Measurements from ENCODE around the gene SLC6A13. TPM values are rescaled to one million over a fixed set of nuclear protein-coding genes. Genes with fewer than 3 reads are reported as not detected.

Gene SLC6A13
- total and polyA plus RNA-seq, 2 donors (not counting 3 experiments of a cell fraction or from before 2014, with no cell fraction given): 0.14 TPM; not detected in 1

GRCh38 chr12:207804-208203 is 54.8 kb downstream of the SLC6A13 start:
- CTCF ChIA-PET: no interaction called here
- TF ChIP-seq MAX (IDR thresholded peaks at IDR 0.05; ENCODE audit: insufficient read depth, insufficient read length) (no peak), POLR2A (IDR thresholded peaks at IDR 0.05; ENCODE audit: low read depth, low read length) (no peak), FOS (IDR thresholded peaks at IDR 0.05; ENCODE audit: borderline replicate concordance, insufficient read depth, low read length) (no peak), MYC (IDR thresholded peaks at IDR 0.05; ENCODE audit: low read depth, low read length) (no peak), POLR2AphosphoS5 (IDR thresholded peaks at IDR 0.05; ENCODE audit: insufficient read depth, low read depth, low read length) (no peak)
- Histone ChIP-seq H3K4me3 (replicated peaks in 1 of 3; ENCODE audit: insufficient read depth in 1 of 3, low read depth in 1 of 3, low read length in 3 of 3) (no peak overlapping the region), H3K4me1 (ENCODE audit: control insufficient read depth, extremely low read depth, insufficient read depth, low read length) (no peaks in the 10 kb centered on the region), H3K36me3 (ENCODE audit: control insufficient read depth in 2 of 2, extremely low read depth in 1 of 2, insufficient read depth in 2 of 2, low read length in 2 of 2) (no peaks in the 10 kb centered on the region), H3K4me2 (ENCODE audit: insufficient read depth, low read length) (no peak overlapping the region), H4K20me1 (replicated peaks; ENCODE audit: control insufficient read depth, extremely low read depth, insufficient read depth, low read length) (no peaks in the 10 kb centered on the region), H3K27me3 (ENCODE audit: control insufficient read depth in 2 of 2, insufficient read depth in 2 of 2, low read length in 2 of 2) (peaks cover 4 to 9% of the 10 kb centered on the region in 2 experiments), H3K27ac (ENCODE audit: insufficient read depth, low read depth, low read length) (no peak overlapping the region), H2AFZ (ENCODE audit: low read depth, low read length) (no peak overlapping the region), H3K9me1 (replicated peaks; ENCODE audit: control insufficient read depth, extremely low read depth, insufficient read depth, low read length) (no peaks in the 10 kb centered on the region), H3K79me2 (ENCODE audit: control insufficient read depth, insufficient read depth, low read length) (no peaks in the 10 kb centered on the region), H3K9me3 (replicated peaks; ENCODE audit: control insufficient read depth, insufficient read depth, low read length) (no peaks in the 10 kb centered on the region), H3K9ac (replicated peaks; ENCODE audit: extremely low read depth, insufficient read depth, low read length) (no peak overlapping the region)
- POLR2A ChIA-PET: no interaction called here
- intact Hi-C loops (cut with micrococcal nuclease) (no loop called here), dilution Hi-C loops (cut with MboI; ENCODE audit: extremely low pct_ligation_motif_present, low sequenced_read_pairs) (no loop called here)
- FAIRE-seq (no peak), DNase-seq (ENCODE audit: low read depth, low spot score) (no peak)
- no TSS peak for BruUV-seq (replicated peaks)

GRCh38 chr12:206746-207440 is 55.7 kb downstream of the SLC6A13 start:
- DNase-seq (ENCODE audit: low read depth, low spot score): no peak
- dilution Hi-C loops (cut with MboI; ENCODE audit: extremely low pct_ligation_motif_present, low sequenced_read_pairs): no loop called here
- Histone ChIP-seq H3K4me3 (replicated peaks in 1 of 3; ENCODE audit: insufficient read depth in 1 of 3, low read depth in 1 of 3, low read length in 3 of 3) (no peak overlapping the region), H3K9me1 (replicated peaks; ENCODE audit: control insufficient read depth, extremely low read depth, insufficient read depth, low read length) (no peaks in the 10 kb centered on the region), H3K27me3 (ENCODE audit: control insufficient read depth in 2 of 2, insufficient read depth in 2 of 2, low read length in 2 of 2) (peaks cover 9 to 18% of the 10 kb centered on the region in 2 experiments), H3K36me3 (ENCODE audit: control insufficient read depth in 2 of 2, extremely low read depth in 1 of 2, insufficient read depth in 2 of 2, low read length in 2 of 2) (no peaks in the 10 kb centered on the region), H4K20me1 (replicated peaks; ENCODE audit: control insufficient read depth, extremely low read depth, insufficient read depth, low read length) (no peaks in the 10 kb centered on the region), H3K79me2 (ENCODE audit: control insufficient read depth, insufficient read depth, low read length) (no peaks in the 10 kb centered on the region), H3K9ac (replicated peaks; ENCODE audit: extremely low read depth, insufficient read depth, low read length) (no peak overlapping the region), H2AFZ (ENCODE audit: low read depth, low read length) (no peak overlapping the region), H3K9me3 (replicated peaks; ENCODE audit: control insufficient read depth, insufficient read depth, low read length) (no peaks in the 10 kb centered on the region), H3K4me1 (ENCODE audit: control insufficient read depth, extremely low read depth, insufficient read depth, low read length) (no peaks in the 10 kb centered on the region), H3K27ac (ENCODE audit: insufficient read depth, low read depth, low read length) (no peak overlapping the region), H3K4me2 (ENCODE audit: insufficient read depth, low read length) (no peak overlapping the region)
- ChIA-PET CTCF (no interaction called here), POLR2A (no interaction called here)
- intact Hi-C loops (cut with micrococcal nuclease): no loop called here
- TF ChIP-seq GATA2 (IDR thresholded peaks at IDR 0.05; ENCODE audit: insufficient read depth, insufficient read length, low read depth, low read length): no peak
- TF ChIP-seq EZH2 (IDR thresholded peaks at IDR 0.05; ENCODE audit: borderline replicate concordance, low read depth, low read length, severe bottlenecking): no peak
- TF ChIP-seq CTCF (IDR thresholded peaks at IDR 0.05; ENCODE audit: extremely low read depth in 1 of 2, insufficient read depth in 1 of 2, low read depth in 1 of 2, low read length in 2 of 2): no peak
- TF ChIP-seq JUN (IDR thresholded peaks at IDR 0.05; ENCODE audit: borderline replicate concordance, insufficient read depth, insufficient read length, low read depth): no peak
- TF ChIP-seq MAX (IDR thresholded peaks at IDR 0.05; ENCODE audit: insufficient read depth, insufficient read length): no peak
- TF ChIP-seq MYC (IDR thresholded peaks at IDR 0.05; ENCODE audit: low read depth, low read length): no peak
- TF ChIP-seq POLR2AphosphoS5 (IDR thresholded peaks at IDR 0.05; ENCODE audit: insufficient read depth, low read depth, low read length): no peak
- no peak for TF ChIP-seq FOS (IDR thresholded peaks at IDR 0.05; ENCODE audit: borderline replicate concordance, insufficient read depth, low read length)
- TF ChIP-seq POLR2A (IDR thresholded peaks at IDR 0.05; ENCODE audit: low read depth, low read length): no peak
- FAIRE-seq: no peak
- no TSS peak for BruUV-seq (replicated peaks)

Measured in endothelial cell of umbilical vein (primary cell).